Stimulated activated CD4-positive, alpha-beta T cell treated with anti-CD3 and anti-CD28 coated beads, Interleukin-12 subunit alpha, Interleukin-12 subunit beta, amount 100 ng/mL, for 4 hours (primary cell): ENCODE measurements around the gene ANO7.
"Not testable (repeated sequence)": the region's sequence is repeated elsewhere in the genome, so short reads cannot be mapped to it uniquely, and the experiment has no call there.

Experiments used
- DNase-seq: peaks from one replicate; pipeline ENCODE4 v3.0.0-alpha.2; 2020

ANO7 gene

GRCh38 chr2:241190291-241190981, 2.0 kb downstream of the ANO7 start:
- DNase-seq = no peak

GRCh38 chr2:241191081-241191480, 2.6 kb downstream of the ANO7 start:
- DNase-seq = no peak

- no peak for DNase-seq
Measured at GRCh38 chr2:241193271-241193670, 4.8 kb downstream of the ANO7 start.

- DNase-seq = no peak
Measured at GRCh38 chr2:241194811-241195210, 6.3 kb downstream of the ANO7 start.

- DNase-seq = no peak
Measured at GRCh38 chr2:241195506-241196130, 7.1 kb downstream of the ANO7 start.

- not testable (repeated sequence) for DNase-seq
Measured at GRCh38 chr2:241197246-241197645, 8.8 kb downstream of the ANO7 start.

GRCh38 chr2:241197947-241198346, 9.5 kb downstream of the ANO7 start:
- no peak for DNase-seq

GRCh38 chr2:241198381-241199279, 10.2 kb downstream of the ANO7 start:
- DNase-seq = no peak

GRCh38 chr2:241199286-241199685, 10.8 kb downstream of the ANO7 start:
- DNase-seq = no peak

- DNase-seq = no peak
Measured at GRCh38 chr2:241199897-241200821, 11.7 kb downstream of the ANO7 start.

GRCh38 chr2:241200822-241201395, 12.4 kb downstream of the ANO7 start:
- no peak for DNase-seq

- DNase-seq = no peak
Measured at GRCh38 chr2:241201445-241202267, 13.2 kb downstream of the ANO7 start.

- DNase-seq = no peak
Measured at GRCh38 chr2:241202268-241202585, 13.8 kb downstream of the ANO7 start.

GRCh38 chr2:241202681-241203080, 14.2 kb downstream of the ANO7 start:
- no peak for DNase-seq

GRCh38 chr2:241203218-241204009, 14.9 kb downstream of the ANO7 start:
- DNase-seq = no peak

- DNase-seq = no peak
Measured at GRCh38 chr2:241204010-241204384, 15.5 kb downstream of the ANO7 start.

- no peak for DNase-seq
Measured at GRCh38 chr2:241204490-241204889, 16.0 kb downstream of the ANO7 start.

GRCh38 chr2:241205086-241205485, 16.6 kb downstream of the ANO7 start:
- no peak for DNase-seq

GRCh38 chr2:241207151-241207550, 18.7 kb downstream of the ANO7 start:
- no peak for DNase-seq

- DNase-seq = no peak
Measured at GRCh38 chr2:241207641-241208040, 19.2 kb downstream of the ANO7 start.

- no peak for DNase-seq
Measured at GRCh38 chr2:241208058-241208457, 19.6 kb downstream of the ANO7 start.
